ENCODE data around the gene PPEF2. TPM values are rescaled to one million over a fixed set of nuclear protein-coding genes. Genes with fewer than 3 reads are reported as not detected.

PPEF2 gene
- total and polyA plus RNA-seq, 10 of the 15 experiments (the other 5 are each of a cell fraction or from before 2014, with no cell fraction given), result not detected

DNA sequence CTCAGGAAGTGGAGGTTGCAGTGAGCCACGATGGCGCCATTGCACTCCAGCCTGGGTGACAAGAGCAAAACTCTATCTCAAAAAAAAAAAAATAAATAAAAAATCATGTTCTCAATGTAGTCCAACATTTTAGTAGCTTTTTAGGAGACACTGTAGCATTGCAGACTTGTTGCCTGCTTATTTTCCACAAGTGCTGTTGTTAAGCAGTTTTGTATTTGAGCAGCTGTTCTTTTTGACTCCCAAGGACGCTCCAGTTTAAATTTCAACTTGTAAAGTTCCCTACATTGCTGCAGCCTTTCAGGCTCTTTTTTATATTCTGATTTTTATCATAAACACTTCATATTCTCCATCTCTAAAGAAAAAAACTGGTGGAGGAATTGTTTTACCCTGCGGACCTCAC, 83.1 kb downstream of the PPEF2 start:
- intact Hi-C loops (cut with micrococcal nuclease; ENCODE audit: unreplicated experiment) (no loop called here), in situ Hi-C loops (cut with MboI) (no loop called here)
- ATAC-seq (no peak), DNase-seq (ENCODE audit: low read depth, low spot score) (no peak), FAIRE-seq (no peak)
- WGBS (ENCODE audit: insufficient coverage, insufficient replicate concordance, low lambda C conversion rate, missing lambda C conversion rate), result 99% methylated on average over 4 of the region's 4 CpGs
- Histone ChIP-seq H4K20me1 (ENCODE audit: control insufficient read depth, insufficient read depth) (no peaks in the 10 kb centered on the region), H3K9ac (ENCODE audit: control insufficient read depth, insufficient read depth, low read length) (no peak overlapping the region), H3K4me1 (ENCODE audit: control insufficient read depth, insufficient read depth, low read length) (no peaks in the 10 kb centered on the region), H3K4me2 (ENCODE audit: control insufficient read depth, insufficient read depth) (no peak overlapping the region), H3K9me3 (replicated peaks; ENCODE audit: control insufficient read depth, insufficient read depth, low read length) (no peaks in the 10 kb centered on the region), H2AFZ (ENCODE audit: control insufficient read depth, low read depth, low read length) (no peak overlapping the region), H3K27me3 (replicated peaks in 1 of 2; ENCODE audit: control insufficient read depth in 2 of 2, insufficient read depth in 2 of 2, low read length in 1 of 2) (no peaks in the 10 kb centered on the region), H3K79me2 (ENCODE audit: control insufficient read depth, insufficient read depth, low read length) (no peaks in the 10 kb centered on the region), H3K4me3 (no peak overlapping the region), H3K36me3 (ENCODE audit: control insufficient read depth in 2 of 2, insufficient read depth in 2 of 2, low read length in 1 of 2) (peaks cover 2 to 11% of the 10 kb centered on the region in 2 experiments; a peak in 3 of 4 replicates), H3K27ac (ENCODE audit: control insufficient read depth, insufficient read depth) (no peak overlapping the region)
- ChIA-PET RAD21 (ENCODE audit: unreplicated experiment) (no interaction called here), POLR2A (interaction anchor here (0.7 kb wide), 1 partner anchor 8 kb away, joined by 3 read pairs; no protein-coding TSS in a partner anchor), SMC1A (ENCODE audit: uncharacterized antibody, unreplicated experiment) (no interaction called here), CTCF (no interaction called here)
- no peak for TF ChIP-seq SREBF1 (IDR thresholded peaks at IDR 0.05; ENCODE audit: low read length)
- BruUV-seq (replicated peaks), result no TSS peak

DNA sequence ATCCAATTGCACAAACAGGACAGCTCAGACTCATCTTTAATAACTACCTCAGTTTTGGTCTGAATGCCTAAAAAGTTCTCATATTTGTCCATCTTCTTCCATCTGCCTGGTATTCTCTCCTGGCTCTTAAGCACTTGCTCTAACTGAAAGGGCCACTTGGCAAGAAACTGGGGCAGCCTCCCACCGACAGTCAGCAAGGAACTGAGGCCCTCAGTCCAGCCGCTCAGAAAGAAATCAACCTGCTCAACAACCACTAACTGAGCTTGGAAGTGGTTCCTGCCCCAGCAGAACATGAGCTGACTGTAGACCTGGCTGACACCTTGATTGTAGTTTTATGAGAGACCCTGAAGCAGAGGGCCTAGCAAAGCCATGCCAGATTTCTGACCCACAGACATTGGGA, 84.4 kb downstream of the PPEF2 start:
- intact Hi-C loops (cut with micrococcal nuclease; ENCODE audit: unreplicated experiment) (no loop called here), in situ Hi-C loops (cut with MboI) (no loop called here)
- DNase-seq (ENCODE audit: low read depth, low spot score) (no peak), FAIRE-seq (no peak), ATAC-seq (no peak)
- H3K4me3 ChIP-seq, result no peak overlapping the region
- ChIA-PET SMC1A (ENCODE audit: uncharacterized antibody, unreplicated experiment) (no interaction called here), RAD21 (ENCODE audit: unreplicated experiment) (no interaction called here), POLR2A (no interaction called here), CTCF (interaction anchor here (0.6 kb wide), 1 partner anchor 81 kb away, joined by 3 read pairs; no protein-coding TSS in a partner anchor)
- H3K4me2 ChIP-seq (ENCODE audit: control insufficient read depth, insufficient read depth), result no peak overlapping the region
- no peak for TF ChIP-seq NRF1 (conservative IDR thresholded peaks at IDR 0.05; ENCODE audit: low read depth, low read length)
- no peak for TF ChIP-seq SREBF1 (IDR thresholded peaks at IDR 0.05; ENCODE audit: low read length)
- no peak for TF ChIP-seq BHLHE40 (IDR thresholded peaks at IDR 0.05; ENCODE audit: borderline replicate concordance in 1 of 2, low read depth in 2 of 2, low read length in 1 of 2)
- no peak for TF ChIP-seq ZNF622 (IDR thresholded peaks at IDR 0.05)
- TF ChIP-seq SPI1 (IDR thresholded peaks at IDR 0.05; ENCODE audit: borderline replicate concordance, insufficient read depth, low read depth, low read length), result no peak
- TF ChIP-seq SMAD5 (IDR thresholded peaks at IDR 0.05; ENCODE audit: low read depth), result no peak
- TF ChIP-seq IKZF1 (conservative IDR thresholded peaks at IDR 0.05), result no peak
- TF ChIP-seq, protein P1, sequence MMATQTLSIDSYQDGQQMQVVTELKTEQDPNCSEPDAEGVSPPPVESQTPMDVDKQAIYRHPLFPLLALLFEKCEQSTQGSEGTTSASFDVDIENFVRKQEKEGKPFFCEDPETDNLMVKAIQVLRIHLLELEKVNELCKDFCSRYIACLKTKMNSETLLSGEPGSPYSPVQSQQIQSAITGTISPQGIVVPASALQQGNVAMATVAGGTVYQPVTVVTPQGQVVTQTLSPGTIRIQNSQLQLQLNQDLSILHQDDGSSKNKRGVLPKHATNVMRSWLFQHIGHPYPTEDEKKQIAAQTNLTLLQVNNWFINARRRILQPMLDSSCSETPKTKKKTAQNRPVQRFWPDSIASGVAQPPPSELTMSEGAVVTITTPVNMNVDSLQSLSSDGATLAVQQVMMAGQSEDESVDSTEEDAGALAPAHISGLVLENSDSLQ (IDR thresholded peaks at IDR 0.05), result no peak
- TF ChIP-seq MTA2 (IDR thresholded peaks at IDR 0.05; ENCODE audit: low read depth), result no peak
- no peak for TF ChIP-seq ZNF217 (IDR thresholded peaks at IDR 0.05)
- TF ChIP-seq NBN (IDR thresholded peaks at IDR 0.05), result no peak
- TF ChIP-seq, protein P2, sequence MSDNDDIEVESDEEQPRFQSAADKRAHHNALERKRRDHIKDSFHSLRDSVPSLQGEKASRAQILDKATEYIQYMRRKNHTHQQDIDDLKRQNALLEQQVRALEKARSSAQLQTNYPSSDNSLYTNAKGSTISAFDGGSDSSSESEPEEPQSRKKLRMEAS (IDR thresholded peaks at IDR 0.05; ENCODE audit: low read depth, low read length), result no peak
- TF ChIP-seq POLR2A (IDR thresholded peaks at IDR 0.05; ENCODE audit: low read depth, low read length), result no peak
- 100% methylated on average over 2 of the region's 2 CpGs for WGBS (ENCODE audit: insufficient coverage, insufficient replicate concordance, low lambda C conversion rate, missing lambda C conversion rate)
- H3K27ac ChIP-seq (ENCODE audit: control insufficient read depth, insufficient read depth), result no peak overlapping the region
- BruUV-seq (replicated peaks), result no TSS peak
- no peaks in the 10 kb centered on the region for H4K20me1 ChIP-seq (ENCODE audit: control insufficient read depth, insufficient read depth)
- no peaks in the 10 kb centered on the region for H3K4me1 ChIP-seq (ENCODE audit: control insufficient read depth, insufficient read depth, low read length)
- no peaks in the 10 kb centered on the region for H3K9me3 ChIP-seq (replicated peaks; ENCODE audit: control insufficient read depth, insufficient read depth, low read length)
- no peak overlapping the region for H3K9ac ChIP-seq (ENCODE audit: control insufficient read depth, insufficient read depth, low read length)
- H3K36me3 ChIP-seq (ENCODE audit: control insufficient read depth in 2 of 2, insufficient read depth in 2 of 2, low read length in 1 of 2), result peaks cover 2 to 14% of the 10 kb centered on the region in 2 experiments; a peak in 3 of 4 replicates
- no peaks in the 10 kb centered on the region for H3K27me3 ChIP-seq (replicated peaks in 1 of 2; ENCODE audit: control insufficient read depth in 2 of 2, insufficient read depth in 2 of 2, low read length in 1 of 2)
- H2AFZ ChIP-seq (ENCODE audit: control insufficient read depth, low read depth, low read length), result no peak overlapping the region
- no peaks in the 10 kb centered on the region for H3K79me2 ChIP-seq (ENCODE audit: control insufficient read depth, insufficient read depth, low read length)

All from GM12878 (cell line).